ENCODE data around the gene JUP. TPM values are rescaled to one million over a fixed set of nuclear protein-coding genes. Genes with fewer than 3 reads are reported as not detected.

JUP gene
- total and polyA plus RNA-seq, 2 of the 13 experiments (the other 11 are each of a cell fraction or from before 2014, with no cell fraction given): 12.1 to 20.6 TPM

- TF ChIP-seq TFDP1 (CRISPR knock-in tag; IDR thresholded peaks at IDR 0.05; ENCODE audit: borderline replicate concordance): no peak
- TF ChIP-seq ZNF263 (CRISPR knock-in tag; IDR thresholded peaks at IDR 0.05): 0 out of 2 replicates have a peak, but pooled peaks have one; percentile 1
- no peak for TF ChIP-seq EZH2 (conservative IDR thresholded peaks at IDR 0.05; ENCODE audit: low read depth, low read length)
- TF ChIP-seq PPARG (CRISPR knock-in tag; conservative IDR thresholded peaks at IDR 0.05): no peak
- TF ChIP-seq NKX3-1 (CRISPR knock-in tag; IDR thresholded peaks at IDR 0.05): no peak
- no peak for TF ChIP-seq ZNF678 (CRISPR knock-in tag; IDR thresholded peaks at IDR 0.05)
- peak; percentile 80 for TF ChIP-seq HNRNPLL (IDR thresholded peaks at IDR 0.05; ENCODE audit: low read depth, low read length, poor library complexity, severe bottlenecking)
- no peak for TF ChIP-seq ZNF3 (CRISPR knock-in tag; IDR thresholded peaks at IDR 0.05)
- TF ChIP-seq, protein P1, sequence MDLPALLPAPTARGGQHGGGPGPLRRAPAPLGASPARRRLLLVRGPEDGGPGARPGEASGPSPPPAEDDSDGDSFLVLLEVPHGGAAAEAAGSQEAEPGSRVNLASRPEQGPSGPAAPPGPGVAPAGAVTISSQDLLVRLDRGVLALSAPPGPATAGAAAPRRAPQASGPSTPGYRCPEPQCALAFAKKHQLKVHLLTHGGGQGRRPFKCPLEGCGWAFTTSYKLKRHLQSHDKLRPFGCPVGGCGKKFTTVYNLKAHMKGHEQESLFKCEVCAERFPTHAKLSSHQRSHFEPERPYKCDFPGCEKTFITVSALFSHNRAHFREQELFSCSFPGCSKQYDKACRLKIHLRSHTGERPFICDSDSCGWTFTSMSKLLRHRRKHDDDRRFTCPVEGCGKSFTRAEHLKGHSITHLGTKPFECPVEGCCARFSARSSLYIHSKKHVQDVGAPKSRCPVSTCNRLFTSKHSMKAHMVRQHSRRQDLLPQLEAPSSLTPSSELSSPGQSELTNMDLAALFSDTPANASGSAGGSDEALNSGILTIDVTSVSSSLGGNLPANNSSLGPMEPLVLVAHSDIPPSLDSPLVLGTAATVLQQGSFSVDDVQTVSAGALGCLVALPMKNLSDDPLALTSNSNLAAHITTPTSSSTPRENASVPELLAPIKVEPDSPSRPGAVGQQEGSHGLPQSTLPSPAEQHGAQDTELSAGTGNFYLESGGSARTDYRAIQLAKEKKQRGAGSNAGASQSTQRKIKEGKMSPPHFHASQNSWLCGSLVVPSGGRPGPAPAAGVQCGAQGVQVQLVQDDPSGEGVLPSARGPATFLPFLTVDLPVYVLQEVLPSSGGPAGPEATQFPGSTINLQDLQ (CRISPR knock-in tag; IDR thresholded peaks at IDR 0.05): no peak
- TF ChIP-seq ZSCAN25 (CRISPR knock-in tag; IDR thresholded peaks at IDR 0.05): peak; percentile 31
- no peak for TF ChIP-seq ZNF18 (CRISPR knock-in tag; IDR thresholded peaks at IDR 0.05; ENCODE audit: insufficient replicate concordance)
- TF ChIP-seq ZMAT5 (CRISPR knock-in tag; IDR thresholded peaks at IDR 0.05; ENCODE audit: borderline replicate concordance, low read depth): no peak
- no peak for TF ChIP-seq ZFP90 (CRISPR knock-in tag; IDR thresholded peaks at IDR 0.05; ENCODE audit: borderline replicate concordance)
- no peak for TF ChIP-seq DR1 (CRISPR knock-in tag; IDR thresholded peaks at IDR 0.05)
- no peak for TF ChIP-seq ZNF878 (CRISPR knock-in tag; IDR thresholded peaks at IDR 0.05)
- no peak for TF ChIP-seq IKZF1 (IDR thresholded peaks at IDR 0.05)
- TF ChIP-seq GPN1 (CRISPR knock-in tag; IDR thresholded peaks at IDR 0.05; ENCODE audit: borderline replicate concordance): no peak
- TF ChIP-seq MEIS1 (CRISPR knock-in tag; IDR thresholded peaks at IDR 0.05; ENCODE audit: borderline replicate concordance): no peak
- TF ChIP-seq ZNF235 (CRISPR knock-in tag; IDR thresholded peaks at IDR 0.05; ENCODE audit: borderline replicate concordance): 0 out of 2 replicates have a peak, but pooled peaks have one; percentile 3
- TF ChIP-seq RFX1 (IDR thresholded peaks at IDR 0.05): no peak
- no peak for TF ChIP-seq EP300 (IDR thresholded peaks at IDR 0.05; ENCODE audit: low read depth in 2 of 2, low read length in 2 of 2)
- no peak for TF ChIP-seq EP300 (CRISPR knock-in tag; IDR thresholded peaks at IDR 0.05; ENCODE audit: borderline replicate concordance)
- no peak for TF ChIP-seq ZNF790 (CRISPR knock-in tag; IDR thresholded peaks at IDR 0.05; ENCODE audit: borderline replicate concordance)
- 0 out of 2 replicates have a peak, but pooled peaks have one; percentile 10 for TF ChIP-seq GLI4 (CRISPR knock-in tag; IDR thresholded peaks at IDR 0.05; ENCODE audit: borderline replicate concordance)
- no peak for TF ChIP-seq ATF6 (CRISPR knock-in tag; conservative IDR thresholded peaks at IDR 0.05)
Measured at GRCh38 chr17:41734949-41735313, 51.6 kb downstream of the JUP start (continued).
